ENCODE results near the gene GRK6.
A peak's percentile ranks its signal among the peaks of the same experiment; 100 is the strongest.
"Not testable (repeated sequence)": the region's sequence is repeated elsewhere in the genome, so short reads cannot be mapped to it uniquely, and the experiment has no call there.

Gene GRK6

DNA sequence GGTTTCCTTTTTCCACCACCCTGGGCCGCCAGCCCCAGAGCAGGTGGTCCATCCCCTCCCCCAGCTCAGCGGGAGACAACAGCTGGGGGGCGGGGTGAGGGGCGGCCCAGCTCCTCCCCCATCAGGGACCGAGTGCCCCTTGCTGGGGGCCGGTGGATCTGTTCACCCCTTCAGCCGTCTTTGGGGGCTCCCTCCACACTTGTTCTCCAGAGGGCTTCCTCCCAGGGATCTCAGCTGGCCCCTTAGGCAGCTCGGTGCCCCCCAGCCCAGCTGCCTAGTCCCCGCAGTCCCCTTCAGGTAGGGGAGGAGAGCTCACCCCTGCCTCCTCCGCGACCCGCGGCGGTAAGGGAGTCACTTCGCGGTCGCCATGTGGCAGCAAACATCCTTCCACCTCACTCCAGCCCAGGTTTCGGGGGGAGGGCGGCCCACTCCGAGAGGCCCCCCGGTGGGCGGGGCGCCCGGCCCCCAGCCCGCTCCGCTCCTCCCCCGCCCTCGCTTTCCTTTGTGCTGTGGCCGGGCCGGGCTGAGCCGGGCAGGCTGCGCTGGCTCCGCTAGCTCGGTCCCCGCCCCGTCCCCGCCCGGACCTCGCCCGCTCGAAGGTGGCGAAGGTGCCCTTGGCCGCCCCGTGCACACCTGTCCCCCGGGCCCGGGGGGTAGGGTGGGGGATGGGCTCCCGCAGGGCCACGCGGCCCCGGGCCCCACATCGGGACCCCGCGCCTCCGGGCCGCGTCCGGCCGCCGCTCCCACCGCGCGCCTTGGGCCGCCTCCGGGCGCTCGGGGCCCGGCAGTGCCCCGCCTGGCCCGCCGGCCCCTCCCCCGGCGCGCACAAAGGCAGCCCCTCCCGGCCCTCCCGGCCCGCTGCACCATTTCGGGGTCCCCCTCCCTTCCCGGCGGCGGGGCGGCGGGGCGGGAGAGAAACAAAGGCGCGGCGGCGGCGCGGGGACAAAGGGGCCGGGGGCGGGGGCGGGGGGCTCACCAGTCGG lies 46.3 kb downstream of the GRK6 start:
- peak in 1 of 2 experiments; percentile 31 for DNase-seq

DNA sequence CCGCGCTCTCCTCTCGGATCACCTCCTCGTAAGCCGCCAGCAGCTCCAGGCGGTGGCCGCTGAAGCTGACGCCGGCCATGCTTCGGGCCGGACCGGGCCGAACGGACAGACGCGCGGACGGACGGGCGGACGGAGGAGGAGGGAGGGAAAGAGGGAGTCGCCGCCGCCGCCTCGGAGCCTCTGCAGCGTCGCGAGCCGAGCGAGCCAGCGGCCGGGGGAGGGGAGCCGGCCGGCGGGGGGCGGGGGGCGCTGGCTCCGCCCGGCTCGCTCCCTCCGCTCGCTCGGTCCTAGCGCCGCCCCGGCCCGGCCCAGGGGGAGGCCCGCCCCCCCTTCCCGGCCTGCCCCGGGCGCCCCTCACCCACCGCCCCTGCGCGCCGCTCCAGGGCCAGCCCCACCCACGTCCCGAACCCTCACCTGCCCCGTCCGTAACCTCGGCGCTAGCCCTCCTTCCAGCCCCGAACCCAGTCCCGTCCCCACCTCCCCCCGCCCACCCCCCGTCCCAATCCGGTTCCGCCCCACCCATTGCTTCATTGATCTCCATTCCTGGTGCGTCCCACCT lies 47.0 kb downstream of the GRK6 start, which contains the start of gene DBN1:
DBN1 (minus strand) TSS at position 192 of the 559 bp plus-strand sequence; CDS start at position 79, 113 bp downstream.
- peak; percentile 25 for DNase-seq

GRCh38 chr5:177474002-177474476 lies 47.6 kb downstream of the GRK6 start:
- DNase-seq, result no peak

DNA sequence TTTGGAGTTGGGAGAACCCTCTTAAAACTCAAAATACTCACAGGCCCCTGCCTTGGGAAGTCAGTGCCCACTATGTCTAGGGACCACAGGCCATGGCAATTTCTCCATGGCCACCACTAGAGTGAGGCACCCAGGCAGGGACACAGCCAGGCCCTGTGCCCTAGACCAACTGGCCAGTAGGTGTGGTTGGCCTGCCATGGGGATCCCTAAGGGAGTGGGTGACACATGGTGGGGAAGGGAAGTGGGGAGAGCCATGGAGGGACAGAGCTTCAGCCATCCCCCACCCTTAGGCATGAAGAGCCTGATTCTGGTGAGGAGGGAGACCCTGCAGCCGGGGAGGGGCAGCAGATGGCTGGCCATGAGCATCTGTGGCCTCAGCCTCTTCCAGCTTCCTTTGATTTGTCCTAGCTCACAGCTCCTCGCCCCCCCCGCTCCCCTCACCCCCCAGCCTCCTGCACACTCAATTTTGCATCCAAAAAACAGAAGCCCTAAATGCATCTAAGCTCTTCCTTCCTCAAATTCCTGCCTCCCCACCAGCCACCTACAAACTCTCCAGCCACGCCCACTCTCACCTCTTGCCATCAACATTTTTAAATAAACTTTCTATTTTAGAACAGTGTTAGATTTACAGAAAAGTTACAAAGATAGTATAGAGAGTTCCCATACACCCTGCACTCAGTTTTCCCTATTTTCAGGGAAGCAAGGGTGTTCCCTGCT lies 48.5 kb downstream of the GRK6 start:
- no peak for DNase-seq

GRCh38 chr5:177475563-177476427 lies 49.3 kb downstream of the GRK6 start:
- no peak for DNase-seq

DNA sequence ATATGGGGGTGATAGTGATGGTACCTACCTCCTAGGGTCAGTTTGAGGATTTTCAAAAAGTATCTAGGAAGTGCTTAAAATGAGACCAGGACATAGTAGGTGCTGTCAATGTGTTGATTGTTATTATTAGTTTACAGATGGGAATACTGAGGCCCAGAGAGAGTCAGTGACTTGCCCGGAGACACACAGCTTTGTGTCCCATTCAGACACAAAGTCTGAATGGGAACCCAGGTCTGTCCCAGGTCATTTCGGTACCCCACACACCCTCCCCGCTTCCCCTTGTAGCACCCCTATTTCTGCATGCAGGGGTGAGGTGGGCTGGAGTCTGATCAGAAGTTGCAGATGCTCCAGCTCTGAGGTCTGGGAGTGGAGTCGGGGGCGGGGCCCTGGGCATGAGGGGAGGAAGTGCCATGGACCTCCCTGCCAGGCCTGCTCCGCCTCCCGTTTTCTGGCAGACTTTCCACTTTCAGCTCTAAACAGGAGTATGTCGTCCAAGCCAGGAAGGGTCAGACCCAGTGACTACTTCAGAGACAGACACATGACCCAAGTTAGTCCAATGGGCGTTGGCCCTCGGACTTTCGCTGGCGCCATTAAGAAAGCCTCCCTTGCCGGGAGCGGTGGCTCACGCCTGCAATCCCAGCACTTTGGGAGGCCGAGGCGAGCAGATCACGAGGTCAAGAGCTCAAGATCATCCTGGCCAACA lies 50.2 kb downstream of the GRK6 start:
- no peak for DNase-seq

DNA sequence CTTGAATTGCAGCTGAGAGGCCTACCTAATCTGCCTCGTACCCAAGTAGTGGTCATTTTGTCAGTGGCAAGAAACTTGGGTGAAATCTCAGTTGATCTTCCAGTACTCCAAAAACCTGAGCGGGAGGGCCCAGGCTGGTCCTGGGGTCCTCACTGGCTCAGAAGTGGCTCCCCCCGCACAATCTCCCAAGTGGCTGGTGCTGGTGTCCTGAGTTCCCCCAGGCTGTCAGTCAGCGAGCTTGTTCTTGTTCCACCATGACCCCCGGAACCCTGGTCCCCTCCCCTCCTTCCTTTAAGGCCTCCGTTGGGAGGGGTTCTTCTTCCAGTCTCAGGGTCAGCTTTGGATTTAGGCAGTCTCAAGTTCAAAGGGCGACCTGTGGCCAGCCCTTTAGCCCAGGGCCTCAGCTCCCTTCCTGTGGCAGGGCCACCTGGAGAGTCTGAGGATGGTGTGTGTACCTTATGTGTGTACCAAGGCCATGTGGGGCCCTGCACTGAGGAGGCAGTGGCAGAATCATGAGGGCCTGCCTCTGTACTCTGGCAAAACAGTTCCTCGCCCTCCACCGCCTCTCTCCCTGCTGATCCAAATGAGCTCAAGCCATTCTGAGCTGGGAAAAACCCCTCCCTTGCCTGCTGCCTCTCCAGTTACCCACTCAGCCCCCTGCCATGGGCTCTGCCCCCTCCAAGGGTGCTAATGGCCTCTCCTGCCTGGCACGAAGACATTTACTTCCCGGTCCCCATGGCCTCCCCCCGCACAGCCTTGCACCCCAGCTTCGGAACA lies 51.4 kb downstream of the GRK6 start:
- DNase-seq, result no peak

DNA sequence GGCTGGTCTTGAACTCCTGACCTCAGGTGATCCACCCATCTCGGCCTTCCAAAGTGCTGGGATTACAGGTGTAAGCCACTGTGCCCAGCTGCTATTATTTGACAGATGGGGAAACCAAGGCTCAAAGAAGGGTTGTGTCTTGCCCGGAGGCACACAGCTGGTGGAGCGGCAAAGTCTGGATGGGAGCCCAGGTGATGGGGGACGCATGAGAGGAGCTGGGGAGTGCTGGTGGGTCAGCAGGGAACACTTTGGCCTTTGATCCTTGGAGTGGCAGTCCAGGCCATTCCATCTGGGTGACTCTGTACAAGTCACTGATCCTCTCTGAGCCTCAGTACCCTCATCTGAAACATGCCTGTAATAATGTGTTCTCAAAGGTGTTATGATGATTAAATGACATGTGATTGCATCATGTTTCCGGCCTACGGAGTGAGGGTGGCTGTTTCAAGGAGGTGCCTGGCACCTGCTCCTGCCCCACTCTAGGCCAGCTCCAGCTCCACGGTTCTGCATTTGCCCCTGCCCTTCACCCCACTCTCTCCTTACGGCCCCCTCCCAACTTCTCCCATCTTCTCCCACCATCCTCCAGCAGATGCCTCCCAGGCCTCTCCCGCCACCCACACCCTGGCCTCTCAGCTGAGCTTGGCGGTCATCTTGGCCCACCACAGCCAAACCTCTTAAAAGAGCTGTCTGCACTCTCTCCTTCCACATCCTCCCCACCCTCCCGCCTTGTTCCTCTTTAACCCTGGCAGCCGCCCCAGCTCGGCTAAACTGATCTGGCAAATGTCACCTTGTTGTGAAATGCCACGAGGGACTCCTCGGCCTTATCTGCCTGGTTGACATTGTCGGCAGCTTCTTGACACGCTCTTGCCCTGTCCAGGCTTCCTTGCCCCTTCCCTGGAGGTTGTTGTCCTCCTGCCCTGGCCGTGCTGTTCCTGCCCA lies 52.5 kb downstream of the GRK6 start:
- DNase-seq, result no peak

- DNase-seq, result no peak
These were observed 53.3 kb downstream of the GRK6 start for GRCh38 chr5:177479774-177480173.

GRCh38 chr5:177482359-177482795 lies 55.9 kb downstream of the GRK6 start:
- DNase-seq, result no peak

- no peak for DNase-seq
These were observed 56.6 kb downstream of the GRK6 start for GRCh38 chr5:177483042-177483441.

GRCh38 chr5:177483994-177484901 lies 57.8 kb downstream of the GRK6 start:
- no peak for DNase-seq

- DNase-seq, result no peak
These were observed 58.5 kb downstream of the GRK6 start for GRCh38 chr5:177484902-177485549.

DNA sequence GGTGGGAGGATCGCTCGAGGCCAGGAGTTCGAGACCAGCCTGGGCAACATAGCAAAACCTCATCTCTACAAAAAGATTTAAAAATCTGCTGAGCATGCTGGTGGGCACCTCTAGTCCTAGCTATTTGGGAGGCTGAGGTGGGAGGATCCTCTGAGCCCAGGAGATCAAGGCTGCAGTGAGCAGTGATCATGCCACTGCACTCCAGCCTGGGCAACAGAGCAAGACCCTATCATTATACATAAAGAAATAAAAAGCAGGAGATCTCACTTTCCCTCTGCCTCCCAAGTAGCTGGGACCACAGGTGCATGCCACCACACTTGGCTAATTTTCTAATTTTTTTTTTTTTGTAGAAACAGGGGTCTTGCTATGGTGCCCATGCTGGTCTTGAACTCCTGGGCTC lies 59.3 kb downstream of the GRK6 start:
- not testable (repeated sequence) for DNase-seq

DNA sequence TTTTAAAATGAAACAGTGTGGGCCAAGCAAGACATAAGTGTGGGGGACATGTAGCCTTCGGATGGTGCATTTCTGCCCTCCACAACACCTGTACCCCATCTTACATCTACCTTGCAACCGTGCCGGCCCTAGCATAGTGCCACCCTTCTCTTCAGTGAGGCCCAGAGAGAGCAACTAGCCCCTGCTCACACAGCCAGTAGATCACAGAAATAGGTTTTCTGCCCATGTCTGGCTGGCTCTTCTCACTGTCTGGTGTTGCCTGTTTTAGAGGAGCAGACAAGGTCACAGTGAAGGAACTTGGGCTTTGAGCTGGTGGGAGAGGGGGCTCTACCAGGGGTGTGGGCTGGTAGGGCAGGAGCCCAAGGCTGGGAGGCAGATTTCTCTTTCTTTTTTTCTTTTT lies 59.8 kb downstream of the GRK6 start:
- no peak for DNase-seq

DNA sequence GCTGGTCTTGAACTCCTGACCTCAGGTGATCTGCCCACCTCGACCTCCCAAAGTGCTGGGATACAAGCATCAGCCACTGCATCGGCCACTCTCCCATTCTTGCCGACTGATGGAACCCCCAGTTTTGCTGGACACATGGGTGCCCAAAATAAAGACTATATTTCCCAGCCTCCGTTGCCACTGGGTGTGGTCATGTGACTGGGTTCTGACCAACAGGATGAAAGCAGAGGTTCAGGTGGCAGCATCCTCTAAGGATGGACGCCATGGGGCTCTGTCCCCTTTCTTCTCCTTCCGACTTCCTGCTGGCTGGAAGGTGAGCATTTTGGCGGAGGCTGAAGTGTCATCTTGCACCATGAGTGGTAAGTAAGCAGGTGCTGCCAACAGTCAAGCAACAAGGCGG lies 60.7 kb downstream of the GRK6 start:
- DNase-seq, result no peak

GRCh38 chr5:177487975-177488374 lies 61.5 kb downstream of the GRK6 start:
- DNase-seq, result no peak

- DNase-seq, result no peak
These were observed 62.7 kb downstream of the GRK6 start for GRCh38 chr5:177489119-177489716.
